ENCODE measurements around the gene HOXA6.
A peak's percentile ranks its signal among the peaks of the same experiment; 100 is the strongest.

Gene HOXA6

DNA sequence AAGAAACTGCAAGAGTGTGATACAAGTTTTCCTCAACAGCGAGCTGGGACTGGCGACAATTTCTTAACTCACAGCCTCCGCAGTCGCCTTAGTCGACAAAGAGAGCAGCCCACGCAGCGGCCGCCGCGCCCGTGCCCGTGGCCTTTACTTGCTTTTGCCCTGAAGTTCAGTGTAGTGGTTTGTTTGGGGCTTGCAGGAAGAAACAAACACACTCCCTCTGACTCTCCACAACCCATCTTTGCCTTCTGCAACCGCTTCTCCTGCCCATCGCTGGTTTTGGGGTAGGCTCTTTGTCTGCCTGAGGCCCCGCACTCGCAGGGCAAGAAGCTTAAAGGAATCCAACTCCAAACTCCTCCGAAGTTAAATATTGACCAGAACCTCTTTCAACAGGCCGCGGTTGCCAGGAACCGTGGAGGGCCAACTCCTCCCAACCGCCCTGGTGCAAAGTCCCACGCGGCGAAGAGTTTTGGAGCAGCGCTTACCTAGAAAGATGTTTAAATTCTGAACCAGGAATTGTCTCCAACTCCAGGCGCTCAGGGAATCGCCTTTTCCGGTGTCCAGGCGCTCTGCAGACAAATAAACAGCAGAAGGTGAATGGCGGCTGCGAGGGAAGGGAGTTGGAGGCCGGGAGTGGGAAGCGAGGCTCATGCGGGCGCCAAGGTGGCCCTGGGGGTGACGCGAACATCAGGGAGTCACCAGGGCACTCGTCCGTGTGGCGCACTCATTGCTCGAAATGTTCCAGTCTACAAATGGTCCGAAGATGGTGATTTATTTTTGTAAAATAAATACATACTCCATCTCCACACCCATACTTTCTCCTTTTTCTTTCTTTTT is 25.3 kb downstream of the HOXA6 start:
- DNase-seq (ENCODE audit: low spot score): peak; percentile 23

DNA sequence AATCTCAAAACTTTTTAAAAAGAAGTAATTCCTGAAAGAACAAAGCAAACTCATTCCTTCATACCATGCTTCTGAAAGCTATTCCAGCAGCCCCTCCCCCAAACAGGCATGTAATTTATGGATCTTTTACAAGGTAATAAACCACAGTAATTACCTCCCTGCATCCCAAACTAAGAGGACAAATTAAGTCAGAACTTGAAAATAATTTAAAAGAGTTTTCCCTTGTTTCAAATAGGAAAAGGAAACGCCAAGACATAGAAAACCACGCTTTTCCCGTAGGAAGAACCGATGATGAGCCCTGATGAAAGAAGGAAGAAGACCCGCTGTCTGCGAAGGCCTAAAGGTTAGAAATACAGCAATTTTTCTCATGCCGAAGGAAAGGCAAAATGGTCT is 25.9 kb downstream of the HOXA6 start:
- no peak for DNase-seq (ENCODE audit: low spot score)

- DNase-seq (ENCODE audit: low spot score): no peak
These were observed 28.1 kb downstream of the HOXA6 start for GRCh38 chr7:27119412-27119911.

DNA sequence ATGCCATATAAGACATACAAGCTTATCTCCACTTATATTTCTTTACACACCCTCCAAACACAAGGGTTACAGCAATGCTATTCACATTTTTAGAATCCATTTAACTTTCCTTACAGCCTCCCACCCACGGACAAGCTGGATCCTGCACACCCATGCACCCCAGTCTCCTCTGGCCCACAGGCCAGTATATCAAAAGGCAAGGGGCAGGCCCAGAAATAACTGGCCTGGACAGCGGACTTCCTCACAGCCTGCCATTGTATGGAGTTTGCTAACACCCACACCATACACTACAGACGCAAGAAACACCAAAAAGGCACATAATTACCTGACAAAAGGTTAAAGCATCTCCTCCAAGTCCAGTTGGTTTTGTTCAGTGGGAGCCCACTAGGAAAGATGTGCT is 29.0 kb downstream of the HOXA6 start:
- no peak for DNase-seq (ENCODE audit: low spot score)

DNA sequence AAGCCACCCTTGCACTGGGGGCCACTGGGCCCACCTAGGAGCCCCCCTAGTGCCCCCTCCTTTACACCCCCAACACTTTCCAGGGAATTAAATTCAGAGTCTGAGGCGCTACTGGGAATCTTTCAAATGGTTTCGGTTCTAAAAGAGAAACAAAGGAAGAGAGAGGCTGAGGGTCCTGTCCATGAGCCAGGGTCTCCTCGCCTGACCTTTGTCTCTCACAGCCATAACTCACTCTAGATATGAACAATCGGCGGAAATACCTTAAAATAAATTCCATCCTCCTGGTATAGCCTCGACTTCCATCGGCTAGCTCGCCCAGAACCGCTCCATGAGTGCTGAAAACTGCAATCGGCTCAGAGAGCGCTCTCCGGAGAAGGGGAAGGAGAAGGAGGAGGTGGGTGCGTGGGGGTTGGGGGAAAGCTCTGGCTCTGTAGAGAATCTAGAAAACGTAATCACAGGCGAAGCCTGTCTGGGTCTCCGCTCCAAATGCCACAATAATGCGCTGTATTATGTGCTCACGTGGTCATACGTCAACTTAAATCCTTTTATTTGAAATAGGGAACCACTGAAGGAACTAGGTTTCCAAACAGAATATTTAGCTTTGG is 29.6 kb downstream of the HOXA6 start:
- no peak for DNase-seq (ENCODE audit: low spot score)

DNA sequence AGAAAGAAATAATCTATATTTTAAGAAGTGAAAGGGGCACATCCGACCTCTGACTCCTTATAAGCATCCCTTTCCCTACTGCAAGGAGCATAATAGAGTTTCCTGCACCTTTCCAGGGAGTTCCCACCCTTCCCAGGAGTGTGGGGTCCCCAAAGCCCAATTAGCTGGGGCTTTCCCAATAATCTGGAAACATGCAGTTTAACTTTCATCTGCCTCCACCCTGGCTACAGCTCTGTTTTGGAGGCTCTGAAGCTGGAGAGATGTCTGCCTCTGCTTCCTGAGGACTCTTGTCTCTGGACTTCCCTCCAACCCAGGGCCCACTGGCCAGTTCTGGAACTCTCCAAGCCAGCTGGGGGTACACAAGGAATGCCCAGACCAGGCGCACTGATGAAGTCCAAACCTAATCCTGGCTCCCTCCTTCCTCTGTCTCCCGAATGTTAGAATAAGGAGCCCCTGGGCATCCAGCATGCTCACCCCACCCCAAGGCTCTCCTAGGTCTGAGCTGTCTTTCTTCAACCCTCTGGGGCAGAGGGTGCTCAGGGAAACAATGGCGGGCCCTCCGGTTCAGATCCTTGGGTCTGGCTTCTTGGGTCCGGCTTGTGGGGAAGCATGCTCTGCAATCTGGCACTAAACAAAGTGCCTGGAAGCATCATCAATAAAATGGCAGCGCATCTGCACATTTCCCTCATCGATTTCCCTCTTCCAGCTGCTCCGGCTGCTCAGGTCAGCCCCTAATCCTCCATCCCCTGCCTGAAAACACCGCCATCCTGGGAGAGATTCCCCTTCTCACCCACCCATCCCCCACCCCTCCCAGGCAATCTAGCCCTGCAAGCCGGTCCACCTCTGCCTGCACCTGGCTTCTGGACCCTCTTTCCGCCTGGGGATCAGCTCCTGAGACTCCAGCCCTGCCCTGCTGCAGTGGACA is 30.4 kb downstream of the HOXA6 start:
- no peak for DNase-seq (ENCODE audit: low spot score)

- no peak for DNase-seq (ENCODE audit: low spot score)
These were observed 31.3 kb downstream of the HOXA6 start for GRCh38 chr7:27116031-27116961.

DNA sequence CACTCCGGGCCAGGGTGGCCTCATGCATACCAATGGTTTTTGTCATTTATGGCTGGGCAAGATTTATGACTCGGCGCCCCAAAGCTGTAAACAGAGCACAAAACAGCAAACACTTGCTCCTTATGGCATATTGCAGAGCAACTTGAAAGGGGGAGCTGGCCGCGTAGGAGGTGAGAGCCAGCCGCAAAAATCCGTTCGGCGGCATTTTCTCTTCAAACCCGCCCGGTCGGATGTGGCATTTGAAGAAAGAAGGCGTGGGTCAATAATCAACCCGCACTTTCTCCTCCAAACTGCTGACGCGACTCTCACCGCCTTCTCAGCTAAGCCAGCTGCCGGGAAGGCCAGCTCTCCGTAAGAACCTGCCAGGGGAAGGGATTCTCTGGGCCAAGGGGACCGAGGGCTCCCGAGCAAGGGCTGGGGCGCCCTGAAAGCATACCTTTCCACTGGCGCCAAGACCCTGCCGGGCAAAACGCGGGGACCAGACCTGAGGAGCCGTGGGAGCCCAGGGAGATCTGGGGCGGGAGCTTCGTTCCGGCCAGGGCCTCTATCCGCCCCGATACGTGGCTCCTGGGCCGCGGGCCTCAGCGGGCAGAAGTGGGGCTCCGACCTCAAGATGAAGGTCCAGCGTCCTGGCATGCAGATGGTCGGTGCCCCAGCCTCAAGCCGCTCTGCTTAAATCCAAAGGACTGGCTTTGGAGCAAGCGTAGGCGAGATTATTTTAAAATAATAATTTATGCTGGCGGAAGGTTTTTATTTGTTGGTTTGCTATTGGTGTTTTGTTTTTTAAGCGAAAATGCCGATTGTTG is 32.1 kb downstream of the HOXA6 start:
- DNase-seq (ENCODE audit: low spot score): no peak

DNA sequence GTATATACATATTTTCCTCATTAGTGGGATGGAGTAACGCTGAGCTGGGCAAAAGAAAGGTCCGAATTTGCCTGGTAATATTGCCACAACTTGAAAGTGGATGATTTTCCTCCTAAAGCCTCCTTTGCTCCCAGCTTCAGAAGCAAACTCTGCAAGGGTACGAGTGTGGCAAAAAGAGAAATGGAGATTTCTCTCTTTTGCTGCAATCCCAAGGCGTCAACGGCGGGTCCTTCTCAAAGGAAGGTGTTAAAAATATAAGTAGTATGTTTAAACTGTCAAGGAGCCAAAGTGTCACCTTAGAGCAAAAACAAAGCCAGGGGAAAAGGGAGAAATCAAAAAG is 32.7 kb downstream of the HOXA6 start:
- no peak for DNase-seq (ENCODE audit: low spot score)

GRCh38 chr7:27113991-27114769 is 33.4 kb downstream of the HOXA6 start:
- no peak for DNase-seq (ENCODE audit: low spot score)

DNA sequence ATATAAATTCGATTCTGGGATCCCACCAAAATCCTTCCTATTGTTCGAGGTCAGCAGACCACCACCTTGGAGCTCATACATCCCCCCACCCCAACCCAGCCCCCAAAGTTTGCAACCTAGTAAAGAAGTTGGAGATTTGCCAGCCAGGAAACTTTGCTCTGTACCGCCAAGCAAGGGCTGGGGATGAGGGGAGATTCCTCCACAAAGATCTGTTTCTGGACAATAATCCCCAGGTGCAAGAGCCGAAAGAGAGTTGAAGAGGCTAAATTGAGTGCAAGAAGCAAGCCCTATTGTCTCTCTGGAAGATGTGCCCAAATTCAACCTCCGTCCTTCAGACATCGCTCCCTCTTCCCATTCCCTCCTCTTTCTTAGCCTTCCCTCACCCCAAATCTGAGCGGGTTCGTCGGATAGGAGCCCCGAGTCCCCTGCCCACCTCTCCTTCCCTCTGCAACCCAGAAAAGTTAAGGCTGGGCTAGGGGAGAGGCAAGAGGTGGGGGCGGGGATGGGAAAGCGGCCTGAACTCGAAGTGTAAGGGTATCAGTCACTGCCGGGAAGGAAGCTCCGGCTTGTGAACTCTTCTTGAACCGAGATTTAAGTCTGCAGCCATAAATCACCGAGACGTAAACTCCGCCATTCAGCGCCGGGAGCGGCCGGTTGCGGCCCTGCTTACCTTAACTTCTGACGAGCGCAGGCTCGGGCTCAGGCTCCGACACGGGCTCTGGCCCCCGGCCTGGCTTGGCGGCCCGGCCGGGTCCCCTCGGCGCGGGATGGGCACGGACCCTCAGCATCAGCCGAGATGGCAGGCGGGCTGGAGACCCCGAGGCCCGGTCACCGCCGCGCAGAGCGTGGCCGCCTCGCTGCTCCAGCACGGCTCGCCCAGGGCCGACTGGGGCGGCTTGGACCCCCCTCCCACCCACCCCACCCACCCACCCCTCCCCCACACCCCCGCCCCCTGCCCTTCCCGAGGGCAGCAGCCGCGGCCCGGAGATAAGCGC is 34.3 kb downstream of the HOXA6 start:
- no peak for DNase-seq (ENCODE audit: low spot score)

DNA sequence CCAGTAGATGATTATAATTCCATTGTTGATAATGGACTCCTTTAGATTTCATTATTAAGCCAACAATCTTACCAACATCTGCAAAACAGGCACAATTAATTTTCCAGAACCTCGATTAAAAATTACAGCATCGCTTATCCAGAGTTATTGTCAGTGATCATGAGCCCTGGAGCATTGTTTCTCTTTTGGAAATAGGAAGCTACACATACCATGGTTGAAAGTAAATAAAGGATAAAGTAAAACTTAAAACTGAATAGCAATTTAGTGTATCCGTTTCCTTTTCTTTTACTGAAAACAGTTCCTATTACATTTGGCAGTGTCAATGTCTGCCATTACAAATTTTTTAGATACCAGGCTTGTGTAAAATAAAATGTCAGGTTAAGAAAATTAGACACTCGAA is 35.2 kb downstream of the HOXA6 start:
- DNase-seq (ENCODE audit: low spot score): no peak

DNA sequence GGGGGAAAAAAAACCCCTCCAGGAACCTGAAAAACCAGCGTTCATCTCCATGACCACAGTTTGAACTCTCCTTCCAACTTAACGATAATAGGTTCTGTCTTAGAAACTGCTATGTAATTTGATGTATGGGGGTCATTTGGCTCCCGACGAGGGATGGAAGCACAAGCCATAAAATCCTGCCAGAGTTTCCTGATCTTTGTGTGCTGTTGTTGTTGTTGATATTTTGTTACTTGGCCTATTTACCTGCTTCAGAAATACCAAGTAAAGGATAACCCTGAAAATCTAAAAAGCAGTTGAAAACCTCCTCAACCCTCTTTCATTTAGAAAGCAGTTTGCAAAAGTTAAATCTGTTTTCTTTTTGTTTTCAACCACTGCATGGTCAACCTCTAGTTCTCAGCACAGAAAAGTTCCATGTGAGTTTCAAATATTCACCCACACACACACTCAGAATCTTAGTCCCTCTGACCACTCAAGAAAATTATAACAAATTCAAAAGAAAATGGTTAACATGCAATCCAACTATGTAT is 35.8 kb downstream of the HOXA6 start:
- no peak for DNase-seq (ENCODE audit: low spot score)

- no peak for DNase-seq (ENCODE audit: low spot score)
These were observed 36.4 kb downstream of the HOXA6 start for GRCh38 chr7:27111042-27111750.

GRCh38 chr7:27110186-27111031 is 37.2 kb downstream of the HOXA6 start:
- DNase-seq (ENCODE audit: low spot score): no peak

DNA sequence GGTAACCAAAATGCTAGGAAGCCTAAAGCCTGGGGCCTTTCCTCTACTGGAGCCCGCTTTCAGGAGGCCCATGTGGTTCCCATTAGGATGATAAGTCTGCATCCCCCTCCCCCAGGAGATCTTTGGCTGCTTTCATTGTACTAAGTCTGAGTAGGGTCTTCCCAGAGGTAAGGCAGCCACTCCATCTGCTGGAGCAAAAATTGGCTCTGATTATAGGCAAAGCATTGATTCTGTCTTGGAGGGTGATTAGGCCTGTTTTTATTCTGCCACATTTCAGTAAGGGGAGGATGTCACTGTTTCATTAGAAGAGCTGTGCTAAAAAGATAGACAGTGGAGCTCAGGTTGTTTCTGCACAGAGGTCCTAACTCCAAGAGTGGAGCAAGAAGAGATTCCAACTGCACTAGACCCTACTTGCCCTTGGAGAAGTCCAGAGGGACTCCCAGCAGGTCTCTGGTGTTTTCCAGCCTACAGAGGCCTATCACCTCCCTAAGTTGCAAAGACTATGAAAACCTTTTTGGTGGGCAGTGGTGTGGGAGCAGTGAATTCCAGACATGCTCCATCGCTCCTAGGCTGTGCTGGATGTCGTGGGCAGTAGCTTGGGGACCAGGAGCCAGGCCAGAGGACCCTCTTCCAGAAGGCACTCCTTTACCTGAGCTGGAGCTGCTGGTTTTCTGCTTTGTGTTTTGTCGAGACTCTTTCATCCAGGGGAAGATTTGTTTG is 37.9 kb downstream of the HOXA6 start:
- DNase-seq (ENCODE audit: low spot score): no peak

All from D341Med (cell line).